Vagina (tissue), 2 donors: ENCODE data around the gene MRM2. TPM values are rescaled to one million over a fixed set of nuclear protein-coding genes. Genes with fewer than 3 reads are reported as not detected.

Experiments used
- DNase-seq, 2 donors: peaks; one replicate each; pipeline ENCODE4 v3.0.0-alpha.2; 2017; ENCODE audit errors: extremely low spot score in 2 of 2
- H3K27ac ChIP-seq: fragments of 200-600 bp; sonication (generic); one replicate; pipeline ENCODE4 v1.5.1; 2019
- H3K27me3 ChIP-seq: fragments of 200-600 bp; sonication (generic); one replicate; pipeline ENCODE4 v1.5.1; 2019
- H3K36me3 ChIP-seq, 2 donors: fragments of 200-600 bp; sonication (generic); one replicate each; pipeline ENCODE4 v1.5.1; 2017 to 2019
- H3K4me1 ChIP-seq: fragments of 200-600 bp; sonication (generic); one replicate; pipeline ENCODE4 v1.5.1; 2019
- H3K4me3 ChIP-seq, 2 donors: fragments of 200-600 bp; sonication (generic); 1 replicate in 1 of 2; 2 replicates in 1 of 2; pipeline ENCODE4 v1.5.1; 2016 to 2019
- H3K9me3 ChIP-seq: fragments of 200-600 bp; sonication (generic); one replicate; pipeline ENCODE4 v1.5.1; 2019
- POLR2A ChIP-seq, 2 donors: fragments of 450-650 bp; IDR thresholded peaks; one replicate each; pipeline ENCODE4 v1.6.1; 2017; ENCODE audit warnings: antibody characterized with exemption in 2 of 2, mild to moderate bottlenecking in 2 of 2, moderate library complexity in 2 of 2
- POLR2AphosphoS5 ChIP-seq, 2 donors: sonication (generic); formaldehyde crosslinking; IDR thresholded peaks; one replicate each; pipeline ENCODE4 v1.9.0; 2017; ENCODE audit warnings: antibody characterized with exemption in 2 of 2, mild to moderate bottlenecking in 2 of 2, low read depth in 1 of 2; ENCODE audit not compliant: insufficient read depth in 1 of 2
- intact Hi-C: fragments of 100-400 bp; cut with DNase I; formaldehyde crosslinking; loops from one replicate; pipeline ENCODE4 v1.15.1; 2023
- total RNA-seq: library from RNA; depleted of rRNA; stranded (reverse); fragments of >200 nt; gene quantifications from one replicate; pipeline ENCODE4 v1.2.3, GENCODE V29; 2016
- TF ChIP-seq, protein P1 (sequence below), 3 experiments: fragments of 450-650 bp in 2 of 3; fragments of 200-600 bp in 1 of 3; sonication (generic) in 1 of 3; IDR thresholded peaks; one replicate each; pipeline ENCODE4 v1.5.1; 2017 to 2019; ENCODE audit warnings: antibody characterized with exemption in 3 of 3, mild to moderate bottlenecking in 2 of 3, moderate library complexity in 2 of 3

The MRM2 gene
- 8.3 TPM for total RNA-seq

GRCh38 chr7:2241580-2242540 is at the start of gene MRM2, which contains the start of gene NUDT1:
TSS of gene MRM2 (minus strand) at chr7:2242205. CDS start at chr7:2242169, 36 bp downstream.
TSS of gene NUDT1 (plus strand) at chr7:2242226. CDS start at chr7:2244575, 2,349 bp downstream.
- H3K4me1 ChIP-seq: peaks cover 24% of the 10 kb centered on the region

GRCh38 chr7:2290877-2291276 is 48.9 kb upstream of the MRM2 start:
- Histone ChIP-seq H3K9me3 (no peaks in the 10 kb centered on the region), H3K27ac (no peak overlapping the region), H3K36me3 (no peaks in the 10 kb centered on the region), H3K27me3 (no peaks in the 10 kb centered on the region), H3K4me1 (no peaks in the 10 kb centered on the region), H3K4me3 (no peak overlapping the region)
- intact Hi-C loops: no loop called here
- TF ChIP-seq, protein P1, sequence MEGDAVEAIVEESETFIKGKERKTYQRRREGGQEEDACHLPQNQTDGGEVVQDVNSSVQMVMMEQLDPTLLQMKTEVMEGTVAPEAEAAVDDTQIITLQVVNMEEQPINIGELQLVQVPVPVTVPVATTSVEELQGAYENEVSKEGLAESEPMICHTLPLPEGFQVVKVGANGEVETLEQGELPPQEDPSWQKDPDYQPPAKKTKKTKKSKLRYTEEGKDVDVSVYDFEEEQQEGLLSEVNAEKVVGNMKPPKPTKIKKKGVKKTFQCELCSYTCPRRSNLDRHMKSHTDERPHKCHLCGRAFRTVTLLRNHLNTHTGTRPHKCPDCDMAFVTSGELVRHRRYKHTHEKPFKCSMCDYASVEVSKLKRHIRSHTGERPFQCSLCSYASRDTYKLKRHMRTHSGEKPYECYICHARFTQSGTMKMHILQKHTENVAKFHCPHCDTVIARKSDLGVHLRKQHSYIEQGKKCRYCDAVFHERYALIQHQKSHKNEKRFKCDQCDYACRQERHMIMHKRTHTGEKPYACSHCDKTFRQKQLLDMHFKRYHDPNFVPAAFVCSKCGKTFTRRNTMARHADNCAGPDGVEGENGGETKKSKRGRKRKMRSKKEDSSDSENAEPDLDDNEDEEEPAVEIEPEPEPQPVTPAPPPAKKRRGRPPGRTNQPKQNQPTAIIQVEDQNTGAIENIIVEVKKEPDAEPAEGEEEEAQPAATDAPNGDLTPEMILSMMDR (IDR thresholded peaks at IDR 0.05): no peak
- TF ChIP-seq POLR2AphosphoS5 (IDR thresholded peaks at IDR 0.05; ENCODE audit: insufficient read depth in 1 of 2, low read depth in 1 of 2) (no peak), POLR2A (IDR thresholded peaks at IDR 0.05) (no peak)
- no peak for DNase-seq

More at GRCh38 chr7:2241580-2242540, at the start of gene MRM2, which contains the start of gene NUDT1:
- peak within 1 kb of the TSS; percentile 76 for H3K27ac ChIP-seq
- H3K27me3 ChIP-seq: no peaks in the 10 kb centered on the region
- peak within 1 kb of the TSS; percentile 93 to 98 for H3K4me3 ChIP-seq
- intact Hi-C loops: loop anchor here (5.0 kb wide), 1 partner anchor 65 kb away; no protein-coding TSS in a partner anchor
- no peak for DNase-seq
- H3K9me3 ChIP-seq: no peaks in the 10 kb centered on the region
- peak; percentile 70 to 75 for TF ChIP-seq POLR2AphosphoS5 (IDR thresholded peaks at IDR 0.05; ENCODE audit: insufficient read depth in 1 of 2, low read depth in 1 of 2)
- TF ChIP-seq, protein P1 (IDR thresholded peaks at IDR 0.05): no peak
- peaks cover 0 to 16% of the 10 kb centered on the region in 2 donors for H3K36me3 ChIP-seq

DNA sequence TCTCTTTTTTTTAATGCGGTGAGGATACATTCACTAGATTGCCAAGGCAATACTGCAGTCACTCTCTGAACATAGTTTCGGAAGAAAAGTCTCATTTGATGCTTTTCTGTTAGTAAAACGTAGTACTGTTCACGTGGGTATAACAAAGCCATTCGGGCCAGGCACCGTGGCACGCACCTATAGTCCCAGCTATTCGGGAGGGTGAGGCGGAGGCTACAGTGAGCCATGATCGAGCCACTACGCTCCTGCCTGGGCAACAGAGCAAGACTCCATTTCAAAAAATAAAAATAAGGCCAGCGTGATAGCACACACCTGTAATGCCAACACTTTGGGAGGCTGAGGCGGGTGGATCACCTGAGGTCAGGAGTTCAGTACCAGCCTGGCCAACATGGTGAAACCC is 47.6 kb upstream of the MRM2 start:
- Histone ChIP-seq H3K27ac (no peak overlapping the region), H3K4me1 (no peaks in the 10 kb centered on the region), H3K9me3 (no peaks in the 10 kb centered on the region), H3K36me3 (no peaks in the 10 kb centered on the region), H3K4me3 (no peak overlapping the region), H3K27me3 (no peaks in the 10 kb centered on the region)
- TF ChIP-seq POLR2AphosphoS5 (IDR thresholded peaks at IDR 0.05; ENCODE audit: insufficient read depth in 1 of 2, low read depth in 1 of 2): no peak
- TF ChIP-seq, protein P1 (IDR thresholded peaks at IDR 0.05): no peak
- no peak for TF ChIP-seq POLR2A (IDR thresholded peaks at IDR 0.05)
- no peak for DNase-seq
- intact Hi-C loops: no loop called here

DNA sequence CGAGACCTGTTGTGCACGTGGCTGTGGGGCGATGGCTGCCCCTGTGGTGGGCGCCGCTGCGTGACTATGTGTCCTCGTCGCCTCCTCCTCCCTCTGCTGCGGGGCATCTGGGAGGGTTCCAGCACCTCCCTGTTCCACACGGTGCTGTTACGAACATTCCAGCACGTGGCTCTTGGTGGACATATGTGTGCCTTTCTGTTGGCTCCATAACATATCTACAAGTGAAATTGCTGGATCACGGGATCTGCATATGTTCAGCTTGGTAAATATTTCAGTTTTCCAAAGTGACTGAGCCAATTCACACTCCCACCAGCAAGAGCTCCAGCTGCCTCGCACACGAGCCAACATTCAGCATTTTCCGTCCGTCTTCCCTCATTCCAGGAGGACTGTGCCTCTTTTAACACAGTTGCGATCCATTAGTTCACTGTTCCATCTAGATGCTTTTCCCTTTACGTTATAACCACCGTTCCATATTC is 47.1 kb upstream of the MRM2 start:
- no peak for TF ChIP-seq POLR2A (IDR thresholded peaks at IDR 0.05)
- intact Hi-C loops: no loop called here
- Histone ChIP-seq H3K4me3 (no peak overlapping the region), H3K9me3 (no peaks in the 10 kb centered on the region), H3K36me3 (no peaks in the 10 kb centered on the region), H3K4me1 (no peaks in the 10 kb centered on the region), H3K27me3 (no peaks in the 10 kb centered on the region), H3K27ac (no peak overlapping the region)
- no peak for DNase-seq

- H3K4me3 ChIP-seq: no peak overlapping the region
- no peaks in the 10 kb centered on the region for H3K9me3 ChIP-seq
- TF ChIP-seq POLR2A (IDR thresholded peaks at IDR 0.05): no peak
- no peak for TF ChIP-seq POLR2AphosphoS5 (IDR thresholded peaks at IDR 0.05; ENCODE audit: insufficient read depth in 1 of 2, low read depth in 1 of 2)
- TF ChIP-seq, protein P1 (IDR thresholded peaks at IDR 0.05): no peak
- intact Hi-C loops: no loop called here
- no peak for DNase-seq
- H3K4me1 ChIP-seq: no peaks in the 10 kb centered on the region
- no peak overlapping the region for H3K27ac ChIP-seq
- no peaks in the 10 kb centered on the region for H3K27me3 ChIP-seq
- no peaks in the 10 kb centered on the region for H3K36me3 ChIP-seq
Observed at GRCh38 chr7:2288503-2288902, 46.5 kb upstream of the MRM2 start.
